NCI-H1048 (cell line): ENCODE results near the gene OSTM1.

Experiments used
- DNase-seq: peaks from one replicate; lab custom pipeline; 2025; lab: John Stamatoyannopoulos, UW

Gene OSTM1, protein sequence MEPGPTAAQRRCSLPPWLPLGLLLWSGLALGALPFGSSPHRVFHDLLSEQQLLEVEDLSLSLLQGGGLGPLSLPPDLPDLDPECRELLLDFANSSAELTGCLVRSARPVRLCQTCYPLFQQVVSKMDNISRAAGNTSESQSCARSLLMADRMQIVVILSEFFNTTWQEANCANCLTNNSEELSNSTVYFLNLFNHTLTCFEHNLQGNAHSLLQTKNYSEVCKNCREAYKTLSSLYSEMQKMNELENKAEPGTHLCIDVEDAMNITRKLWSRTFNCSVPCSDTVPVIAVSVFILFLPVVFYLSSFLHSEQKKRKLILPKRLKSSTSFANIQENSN

DNA sequence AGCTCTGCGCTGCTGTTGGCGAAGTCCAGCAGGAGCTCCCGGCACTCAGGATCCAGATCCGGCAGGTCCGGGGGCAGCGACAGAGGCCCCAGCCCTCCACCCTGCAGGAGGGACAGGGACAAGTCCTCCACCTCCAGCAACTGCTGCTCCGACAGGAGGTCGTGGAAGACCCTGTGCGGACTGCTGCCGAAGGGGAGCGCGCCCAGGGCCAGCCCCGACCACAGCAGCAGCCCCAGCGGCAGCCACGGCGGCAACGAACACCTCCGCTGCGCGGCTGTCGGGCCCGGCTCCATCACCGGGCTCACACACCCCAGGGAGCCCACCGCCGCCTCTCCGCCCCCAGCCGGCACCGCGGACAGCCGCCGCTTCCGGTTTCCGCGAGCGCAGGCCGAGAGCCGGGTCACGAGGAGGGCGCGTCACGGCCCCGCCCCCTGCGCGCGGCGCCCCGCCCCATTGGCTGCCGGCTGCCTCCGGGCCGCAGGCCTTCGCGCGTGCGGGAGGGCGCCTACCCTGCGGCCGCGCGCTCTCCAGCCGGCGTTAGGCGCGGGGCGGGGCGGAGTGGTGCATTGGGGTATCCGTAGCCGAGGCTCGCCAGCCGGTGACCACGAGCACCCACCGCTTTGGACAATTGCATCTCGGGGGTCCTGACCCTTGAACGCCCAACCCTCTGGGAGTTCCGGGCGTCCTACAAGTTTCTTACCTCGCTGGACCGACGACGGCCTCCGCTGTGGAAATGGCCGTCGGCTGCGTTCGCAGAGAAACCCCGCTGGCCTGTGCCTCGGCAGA is at the start of gene OSTM1:
OSTM1 (minus strand) TSS at position 383 of the 786 bp plus-strand sequence; CDS start at position 293, 90 bp downstream.
- DNase-seq: peak; percentile 60

DNA sequence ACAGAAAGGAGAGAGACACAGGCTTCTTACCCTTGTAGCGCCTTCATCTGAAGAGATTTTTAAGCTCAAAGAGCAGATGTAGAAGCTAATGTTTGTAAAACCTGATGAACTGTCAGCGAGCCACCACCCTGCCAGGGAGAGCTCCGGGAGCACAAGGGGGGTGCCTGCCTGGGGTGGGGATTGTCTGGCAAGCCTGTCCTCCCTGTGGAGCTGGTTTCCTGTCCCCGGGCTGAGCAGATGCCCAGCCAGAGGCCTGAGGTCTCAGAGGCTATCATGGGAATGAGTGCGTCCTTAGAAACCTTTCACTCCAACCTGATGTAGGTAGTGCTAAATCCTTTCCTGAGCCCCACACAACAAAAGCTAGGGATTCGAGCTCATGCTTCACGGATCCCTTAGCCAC is 49.4 kb upstream of the OSTM1 start:
- no peak for DNase-seq

DNA sequence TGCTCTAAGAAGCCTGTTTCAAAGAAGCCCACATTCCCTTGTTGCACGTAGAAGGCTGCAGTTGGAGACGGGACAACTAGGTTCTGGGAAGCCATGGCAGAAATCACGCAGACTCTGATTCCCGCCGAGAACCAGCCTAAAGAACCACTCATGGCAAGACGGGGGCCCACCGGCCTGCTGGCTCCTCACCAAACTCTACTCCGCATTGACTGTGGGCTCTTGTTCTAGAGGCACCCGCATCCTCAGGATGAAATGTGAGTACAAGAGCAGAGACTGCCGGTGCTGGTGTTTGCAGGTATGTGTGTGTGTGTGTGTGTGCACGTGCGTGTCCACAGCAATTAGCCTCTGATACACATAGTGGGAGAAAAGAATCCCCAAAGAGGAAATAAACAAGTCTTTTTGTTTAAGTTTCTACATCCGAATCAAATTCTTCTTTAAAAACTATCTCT is 49.0 kb upstream of the OSTM1 start:
- no peak for DNase-seq

DNA sequence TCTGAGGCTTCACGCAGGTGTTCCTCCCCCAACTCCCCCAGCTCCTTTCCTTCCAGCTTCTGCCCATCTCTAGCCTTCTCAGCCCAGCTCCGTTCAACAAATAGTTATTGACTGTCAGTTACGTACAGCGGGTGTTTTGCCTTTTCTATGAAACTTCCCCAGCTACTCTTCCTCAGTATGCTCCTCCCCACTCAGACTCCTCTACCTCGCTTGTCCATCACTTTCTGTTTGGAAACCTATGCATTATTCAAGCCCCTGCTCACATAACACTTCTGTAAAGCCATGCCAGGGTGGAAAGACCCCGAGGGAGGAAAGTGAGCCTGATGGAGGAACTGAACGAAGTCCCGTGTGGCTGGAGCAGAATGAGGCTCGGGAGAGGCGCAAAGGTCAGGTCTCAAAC is 47.1 kb upstream of the OSTM1 start:
- DNase-seq: no peak

DNA sequence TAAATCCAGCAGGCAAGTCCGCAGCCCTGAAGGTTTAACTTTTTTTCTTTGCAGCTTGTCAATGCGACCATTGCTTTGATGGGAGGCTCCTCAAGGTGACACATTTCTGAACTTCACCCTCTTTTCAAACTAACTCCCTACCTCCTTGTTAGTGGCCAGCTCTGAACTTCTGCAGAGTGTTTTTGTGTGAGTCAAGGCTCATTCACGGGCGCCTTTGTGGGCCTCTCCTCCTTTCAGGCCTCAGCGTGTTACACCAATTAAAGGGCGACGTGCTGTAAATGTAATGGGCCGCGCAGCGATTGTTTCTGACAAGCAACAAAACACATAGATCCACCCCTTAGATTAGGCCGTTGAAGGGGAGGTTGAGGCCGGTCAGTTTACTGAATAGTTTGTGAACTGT is 45.8 kb upstream of the OSTM1 start:
- no peak for DNase-seq

DNA sequence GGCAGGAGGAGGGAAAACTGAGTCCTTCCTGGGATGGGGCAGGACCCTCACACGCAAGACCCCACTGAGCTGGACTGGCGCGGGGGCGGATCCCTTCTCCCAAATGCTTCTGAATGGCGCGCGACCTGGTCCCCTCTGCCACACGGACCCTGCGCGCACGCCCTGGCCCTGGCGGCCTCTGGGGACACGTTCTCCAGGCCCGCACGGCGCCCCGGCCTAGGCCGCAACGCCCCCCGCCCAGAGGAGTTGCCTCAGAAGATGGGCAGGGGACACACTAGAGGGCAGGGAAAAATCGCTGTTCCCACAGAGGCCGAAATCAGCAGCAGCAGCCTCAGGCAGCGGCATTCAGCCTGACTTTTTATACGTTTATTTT is 45.2 kb upstream of the OSTM1 start:
- no peak for DNase-seq

DNA sequence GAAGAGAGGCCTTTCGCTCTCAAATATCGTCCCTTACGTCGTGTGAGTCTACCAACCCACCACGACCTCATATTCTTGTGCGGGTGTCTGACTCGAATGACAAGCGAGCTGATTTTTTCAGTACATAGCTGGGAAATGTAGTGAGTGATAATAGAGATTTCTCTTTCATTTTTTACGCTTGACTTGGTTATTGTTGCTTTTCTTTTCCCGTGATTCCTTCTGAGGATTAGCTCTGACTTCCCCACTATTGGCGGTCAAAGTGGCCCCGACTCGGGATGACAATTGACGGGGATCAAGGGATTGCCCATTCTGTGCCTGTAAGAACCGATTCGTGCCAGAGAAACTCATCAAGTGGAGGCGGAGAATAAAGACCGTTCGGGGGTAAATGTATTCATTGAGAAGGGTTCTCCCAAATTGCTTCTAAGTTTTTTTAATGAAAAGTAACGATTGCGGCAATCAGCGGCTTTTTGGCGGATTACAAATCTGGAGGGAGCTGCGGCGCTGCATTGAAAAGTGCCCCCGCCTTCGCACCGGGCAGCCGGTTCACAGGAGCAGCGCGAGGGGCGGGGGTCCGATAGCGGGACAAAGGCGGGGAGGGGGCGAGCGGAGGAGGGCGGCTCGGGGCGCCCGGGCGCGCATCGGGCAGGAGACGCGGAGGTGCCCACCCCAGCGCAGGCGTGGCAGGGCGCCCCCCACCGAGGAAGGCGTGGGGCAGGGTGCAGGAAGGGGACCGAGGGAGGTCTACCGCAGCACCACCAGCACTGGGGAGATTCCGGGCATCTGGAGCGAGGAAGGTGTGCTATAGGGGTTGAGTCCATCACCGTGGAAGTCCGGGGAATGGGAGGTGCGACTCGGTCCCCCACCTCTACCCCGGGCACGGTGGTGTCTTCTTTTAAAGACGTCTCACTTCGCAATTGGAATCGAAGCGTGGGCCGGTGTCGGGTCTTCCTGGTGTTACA is 44.5 kb upstream of the OSTM1 start:
- DNase-seq: no peak

DNA sequence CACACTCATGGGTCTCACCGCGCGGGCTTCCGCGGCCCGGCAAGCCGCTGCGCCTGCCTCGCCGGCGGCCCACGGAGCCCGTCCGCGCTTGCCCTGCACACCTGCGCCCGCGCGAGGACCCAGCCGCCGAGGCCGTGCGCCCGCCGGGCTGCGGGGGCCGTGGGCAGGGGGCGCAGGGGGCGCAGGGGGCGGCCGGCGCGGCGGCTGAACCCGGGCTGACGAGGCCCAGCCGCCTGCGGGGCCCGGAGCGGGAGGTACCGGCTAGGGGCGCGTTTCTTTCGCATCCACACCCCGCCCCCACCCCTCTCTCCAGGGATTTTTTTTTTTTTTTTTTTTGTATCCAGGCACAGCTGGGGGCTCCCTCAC is 43.8 kb upstream of the OSTM1 start:
- DNase-seq: no peak

DNA sequence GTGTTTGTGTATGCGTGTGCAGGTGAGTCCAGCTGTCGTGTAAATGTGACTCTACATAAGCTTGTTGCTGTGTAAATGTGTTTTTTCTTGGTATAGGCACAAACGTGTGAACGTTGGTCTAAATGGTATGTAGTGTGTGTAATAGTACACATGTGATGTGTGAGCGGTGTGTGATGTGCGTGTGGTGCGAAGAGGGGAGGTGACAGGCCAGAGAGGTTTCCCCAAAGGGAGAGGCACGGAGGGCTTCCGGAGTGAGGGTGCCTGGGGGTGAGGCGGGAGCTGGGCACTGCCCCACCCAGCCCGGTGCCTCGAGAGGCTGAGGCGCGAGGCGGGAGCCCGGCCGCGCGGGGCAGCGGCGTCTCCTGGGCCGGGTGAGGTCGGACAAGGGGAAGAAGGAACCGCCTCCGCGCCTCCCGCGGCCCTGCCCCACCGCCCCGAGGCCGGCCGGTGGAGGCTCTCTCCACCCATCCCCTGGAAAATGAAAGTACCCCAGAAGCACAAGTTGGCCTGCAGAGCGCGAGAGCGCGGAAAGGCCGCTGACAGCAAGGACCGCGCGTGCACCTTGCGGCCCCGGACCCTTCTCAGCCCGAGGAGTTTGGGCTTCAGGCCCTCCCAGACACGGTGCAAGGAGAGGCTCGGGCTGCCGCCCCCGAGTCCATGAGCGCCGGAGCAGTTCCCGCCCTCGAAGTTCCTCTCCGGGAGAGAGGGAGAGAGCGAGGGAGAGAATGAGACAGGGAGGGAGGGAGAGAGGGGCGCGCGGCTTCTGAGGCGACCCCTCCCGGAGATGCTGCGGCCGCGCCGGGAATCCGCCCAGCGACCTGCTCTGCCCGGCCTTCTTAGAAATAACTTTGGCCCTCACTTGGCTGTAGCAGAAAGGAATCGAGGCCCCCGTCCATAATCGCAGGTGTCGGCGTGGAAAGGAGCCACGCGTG is 43.2 kb upstream of the OSTM1 start:
- no peak for DNase-seq

DNA sequence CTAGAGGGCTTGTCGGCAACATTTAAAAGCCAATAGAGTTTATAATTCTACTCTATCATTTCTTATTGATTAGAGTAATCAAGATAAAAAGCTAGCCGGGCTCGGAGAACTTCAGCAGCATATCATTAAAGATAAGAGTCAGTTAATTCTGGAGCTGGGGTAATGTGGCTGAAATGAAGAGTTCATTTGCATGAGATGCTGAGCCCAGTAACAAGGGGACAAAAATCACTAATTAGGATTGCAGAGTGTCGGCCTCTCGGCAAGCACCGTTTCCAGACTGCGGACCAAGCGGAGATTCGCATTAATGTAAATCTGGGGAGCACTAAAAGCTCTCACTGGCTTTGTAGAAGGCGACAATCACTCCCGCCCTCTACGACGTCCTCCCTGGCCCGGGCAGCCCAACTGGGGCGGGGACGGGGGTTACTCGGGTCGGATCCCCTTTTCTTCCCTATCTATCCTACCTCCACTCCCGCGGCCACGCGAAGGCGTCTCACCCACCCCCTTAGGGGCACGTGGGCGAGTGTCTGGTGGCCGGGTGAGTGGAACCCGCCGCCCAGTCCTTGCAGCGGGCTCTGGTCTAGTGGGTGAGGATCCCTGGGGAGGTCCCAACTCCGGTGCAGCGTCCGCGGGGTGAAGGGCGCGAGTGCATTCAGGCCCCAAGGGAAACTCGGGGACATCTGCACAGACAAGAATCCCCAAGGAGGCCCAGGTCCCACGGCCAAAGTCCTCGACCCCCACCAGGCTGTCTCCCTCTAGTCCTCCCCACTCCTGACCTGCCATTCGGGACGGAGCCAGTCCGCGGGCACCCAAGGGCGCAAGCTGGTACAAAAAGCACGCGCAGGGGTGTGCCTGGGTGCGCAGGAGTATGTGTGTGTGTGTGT is 42.2 kb upstream of the OSTM1 start:
- no peak for DNase-seq

DNA sequence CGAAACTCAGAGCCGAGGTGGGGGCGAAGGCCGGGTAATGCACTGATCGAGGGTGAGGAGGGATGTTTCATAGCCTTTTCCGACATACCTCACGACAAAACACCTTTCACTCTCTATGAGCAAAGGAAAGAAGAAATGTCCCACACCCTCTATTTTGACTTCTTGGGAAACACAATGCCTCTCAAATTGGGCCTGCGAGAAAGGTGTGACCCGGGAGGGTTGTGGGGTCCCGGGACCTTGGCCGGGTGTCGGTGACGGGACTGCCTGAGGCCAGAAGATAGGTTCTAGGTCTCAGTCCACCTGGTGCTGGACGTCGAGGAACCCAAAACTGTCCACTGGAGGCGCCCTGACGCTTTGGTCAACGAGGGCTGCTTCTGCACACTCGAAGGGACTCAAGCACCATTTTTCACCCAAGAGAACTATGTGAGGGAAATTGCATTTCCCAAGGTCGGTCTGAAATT is 41.1 kb upstream of the OSTM1 start:
- DNase-seq: no peak

DNA sequence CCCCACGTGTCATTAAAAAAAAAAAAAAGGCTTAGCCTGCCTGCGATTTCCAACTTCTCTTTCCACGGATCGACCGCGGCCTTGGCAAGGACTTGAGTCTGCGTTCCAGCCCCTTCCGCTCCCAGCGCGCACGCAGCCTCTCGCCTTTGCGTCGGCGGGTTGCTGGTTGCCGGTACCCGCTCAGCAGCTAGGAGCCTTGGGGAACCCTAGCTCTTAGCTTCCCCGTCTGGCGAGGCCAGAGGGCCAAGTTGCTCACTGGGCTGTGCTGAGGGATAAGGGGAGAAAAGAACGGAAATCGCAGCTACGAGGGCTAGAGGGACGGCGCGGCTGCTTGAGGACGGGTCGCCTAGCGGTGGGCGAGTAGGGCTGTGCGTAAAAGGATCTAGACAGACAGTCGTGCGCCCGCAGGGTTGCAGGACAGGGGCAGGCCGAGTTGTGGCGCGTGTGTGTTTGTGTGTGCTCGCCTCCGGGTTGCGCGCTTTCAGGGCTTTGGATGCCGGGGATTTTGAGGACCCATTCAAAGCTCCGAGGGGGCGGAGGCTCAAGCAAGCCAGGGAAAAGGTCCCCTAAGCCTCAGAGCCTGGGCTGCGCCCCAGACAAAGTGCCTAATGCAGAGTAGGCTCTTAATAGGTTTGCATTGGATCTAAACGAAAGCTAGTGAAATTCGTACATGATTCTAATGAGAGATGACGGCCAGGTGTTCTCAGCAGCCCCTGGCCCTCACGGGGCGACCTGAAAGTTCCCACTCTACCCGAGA is 40.5 kb upstream of the OSTM1 start:
- DNase-seq: no peak

DNA sequence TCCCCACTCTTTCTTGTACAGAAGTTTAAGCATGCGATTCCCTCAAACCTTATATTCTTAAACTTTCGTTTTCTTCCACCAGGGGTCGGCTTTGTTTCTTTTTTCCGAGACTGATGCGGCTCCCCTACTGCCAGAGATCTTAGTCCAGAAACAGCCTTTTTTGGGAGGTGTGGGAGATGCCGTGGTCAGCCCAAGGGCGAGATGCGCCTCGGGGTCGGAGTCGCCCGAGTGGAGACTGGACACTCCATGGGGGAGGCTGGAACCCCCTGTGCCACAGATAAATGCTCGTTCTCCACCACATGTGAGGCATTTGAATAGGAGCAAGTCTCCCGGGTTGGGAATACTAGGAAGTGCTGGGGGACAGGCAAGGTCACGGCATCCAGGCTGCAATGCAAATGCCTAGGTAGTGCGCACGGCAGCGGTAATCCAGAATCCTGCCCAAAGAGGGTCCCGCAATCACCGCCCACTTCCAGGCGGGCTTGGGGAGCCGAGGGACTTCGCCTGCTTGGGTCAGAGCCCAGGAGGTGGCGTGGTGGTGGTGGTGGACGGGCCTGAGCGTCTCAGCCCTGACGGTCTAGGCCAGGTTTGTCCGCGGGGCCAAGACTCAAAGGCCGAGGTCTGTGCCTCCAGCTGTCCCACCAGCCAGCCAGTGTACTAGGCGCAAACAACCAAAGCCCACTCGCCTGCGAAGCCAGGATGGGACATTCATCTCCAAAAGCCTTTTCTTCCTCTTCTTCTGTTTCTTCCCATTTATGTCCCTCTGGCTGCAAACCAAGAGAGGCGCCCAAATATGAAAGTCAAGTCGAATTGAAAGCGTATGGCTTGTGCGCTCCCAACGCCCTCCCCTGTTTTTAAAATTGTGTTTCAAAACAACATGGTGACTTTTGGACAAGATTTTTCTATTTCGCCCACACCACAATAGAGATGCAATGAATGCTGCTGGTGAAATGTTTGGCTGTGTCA is 39.3 kb upstream of the OSTM1 start:
- no peak for DNase-seq

DNA sequence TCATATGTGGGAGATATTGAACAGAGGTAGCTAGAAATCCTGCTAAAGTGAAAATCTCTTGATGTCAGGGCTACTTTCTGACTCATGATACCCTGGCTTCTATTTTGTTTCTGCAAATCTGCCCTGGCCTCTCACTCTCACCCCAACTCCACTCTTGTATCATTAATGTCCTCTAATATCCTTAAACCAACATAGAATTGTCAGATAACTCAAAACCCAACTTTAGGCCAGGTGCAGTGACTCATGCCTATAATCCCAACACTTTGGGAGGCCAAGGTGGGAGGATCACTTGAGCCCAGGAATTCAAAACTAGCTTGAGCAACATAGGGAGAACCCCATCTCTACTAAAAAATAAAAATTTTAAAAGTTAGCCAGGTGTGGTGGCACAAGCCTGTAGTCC is 33.8 kb upstream of the OSTM1 start:
- no peak for DNase-seq

DNA sequence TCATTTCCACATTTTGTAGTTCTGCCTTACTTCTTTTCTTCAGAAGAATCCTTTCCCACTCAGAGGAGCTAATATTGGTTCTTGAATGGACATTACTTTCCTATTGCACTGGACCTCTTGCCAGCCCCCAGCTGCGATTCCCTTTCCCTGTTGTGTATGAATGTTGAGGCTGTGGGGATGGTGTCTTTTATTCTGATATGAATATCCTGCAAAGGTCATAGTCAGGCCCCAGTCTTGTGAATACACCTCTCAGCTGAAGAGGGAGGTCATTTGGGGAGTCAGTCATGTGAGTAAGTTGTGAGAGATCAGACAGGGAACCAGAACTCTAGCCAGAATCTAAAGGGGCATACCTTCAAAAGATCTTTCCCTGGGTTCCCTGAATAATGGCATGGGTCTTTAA is 32.6 kb upstream of the OSTM1 start:
- no peak for DNase-seq

DNA sequence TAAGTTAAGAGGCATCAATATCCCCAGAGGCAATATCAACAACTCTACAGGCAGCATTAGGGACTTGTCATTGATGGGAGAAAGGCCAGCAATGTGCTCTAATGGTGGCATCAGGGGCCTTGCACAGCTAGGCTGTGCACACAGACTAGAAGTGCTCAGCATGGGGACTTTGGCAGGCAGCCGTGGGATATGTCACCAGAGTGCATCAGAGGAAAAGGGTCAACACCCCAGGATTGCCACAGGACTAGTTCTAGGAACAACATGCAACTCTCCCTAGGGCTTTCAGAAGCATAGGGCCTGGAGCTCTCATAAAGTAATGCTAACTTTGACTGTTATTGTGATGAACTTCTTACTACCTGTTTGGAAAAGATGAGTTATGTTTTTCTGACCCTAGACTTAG is 32.2 kb upstream of the OSTM1 start:
- DNase-seq: no peak

DNA sequence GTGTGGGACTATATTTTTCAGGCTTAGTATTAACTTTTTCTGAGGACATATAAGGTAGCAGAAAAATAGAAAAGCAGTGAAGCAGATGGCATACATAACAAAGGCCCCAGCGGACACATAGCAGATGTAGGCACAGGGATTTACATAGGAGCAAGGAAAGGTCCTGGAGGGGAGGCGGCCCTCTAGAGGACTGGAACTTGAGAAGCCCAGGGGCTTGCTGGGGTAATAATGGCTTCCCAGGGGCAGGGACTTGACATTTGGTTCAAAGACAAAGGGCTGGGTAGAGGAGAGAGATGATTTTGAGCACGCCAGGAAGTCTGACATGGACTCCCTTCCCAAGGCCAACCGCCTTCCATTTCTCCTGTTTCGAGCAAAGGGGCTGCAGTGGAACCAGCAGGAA is 31.7 kb upstream of the OSTM1 start:
- DNase-seq: no peak

DNA sequence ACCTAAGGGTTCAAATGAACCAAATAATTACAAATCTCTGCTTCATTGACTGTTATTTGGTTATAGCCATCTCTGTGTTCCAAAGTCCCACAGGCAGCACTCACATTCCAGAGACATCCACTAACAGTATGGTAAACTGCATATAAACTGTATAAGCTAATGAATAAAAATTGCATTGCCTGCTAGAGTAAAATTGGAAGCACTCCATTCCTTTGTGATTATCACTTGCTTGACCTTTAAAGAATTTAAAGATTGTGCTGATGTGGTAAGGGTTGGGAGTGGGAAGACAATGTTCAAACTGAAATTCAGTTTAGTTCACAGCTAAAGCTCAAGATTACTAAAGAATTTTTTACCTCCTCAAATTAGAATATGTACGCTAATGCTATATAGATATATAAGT is 31.0 kb upstream of the OSTM1 start:
- DNase-seq: no peak
